HL-60 (cell line): Measurements from ENCODE around the gene PTPRO.
A peak's percentile ranks its signal among the peaks of the same experiment; 100 is the strongest.

Source experiments
- DNase-seq, 2 experiments: peaks; one replicate each; pipeline ENCODE4 v3.0.0-alpha.2; 2010 to 2020; ENCODE audit warnings: low read depth in 1 of 2, low spot score in 1 of 2
- H3K27ac ChIP-seq: fragments of 250-450 bp; sonication (Bioruptor Pico); replicated peaks from 2 replicates; pipeline ENCODE4 v1.5.1; 2020; ENCODE audit warnings: mild to moderate bottlenecking, moderate library complexity
- H3K27me3 ChIP-seq: fragments of 250-450 bp; sonication (Bioruptor Pico); 2 replicates; pipeline ENCODE4 v1.5.1; 2021; ENCODE audit warnings: mild to moderate bottlenecking, moderate library complexity; ENCODE audit not compliant: insufficient read depth, poor library complexity, severe bottlenecking
- H3K4me3 ChIP-seq: replicated peaks from 2 replicates; pipeline ENCODE4 v1.5.1; 2011; ENCODE audit warnings: mild to moderate bottlenecking, control low read depth, low read length; ENCODE audit not compliant: insufficient read depth
- GABPA ChIP-seq: IDR thresholded peaks from 2 replicates; pipeline ENCODE4 v1.6.1; 2012; ENCODE audit warnings: low read depth
- POLR2AphosphoS5 ChIP-seq: IDR thresholded peaks from 2 replicates; pipeline ENCODE4 v1.6.1; 2012; ENCODE audit warnings: low read depth
- REST ChIP-seq: IDR thresholded peaks from 2 replicates; pipeline ENCODE4 v1.6.1; 2012; ENCODE audit warnings: low read depth; ENCODE audit not compliant: insufficient replicate concordance
- SPI1 ChIP-seq: IDR thresholded peaks from 2 replicates; pipeline ENCODE4 v1.6.1; 2012; ENCODE audit warnings: low read depth, mild to moderate bottlenecking, borderline replicate concordance
- TF ChIP-seq, protein P1 (sequence below): IDR thresholded peaks from one replicate; pipeline ENCODE4 v1.5.1; 2011; ENCODE audit warnings: low read length, control low read depth, inconsistent platforms; ENCODE audit not compliant: insufficient read depth

Gene PTPRO

GRCh38 chr12:15428632-15429031 is 106.3 kb downstream of the PTPRO start:
- no peak for DNase-seq
- H3K4me3 ChIP-seq = no peak overlapping the region
- no peak overlapping the region for H3K27ac ChIP-seq
- H3K27me3 ChIP-seq = peaks cover 3% of the 10 kb centered on the region
- TF ChIP-seq GABPA (no peak), POLR2AphosphoS5 (no peak), REST (no peak), SPI1 (no peak)
- TF ChIP-seq, protein P1, sequence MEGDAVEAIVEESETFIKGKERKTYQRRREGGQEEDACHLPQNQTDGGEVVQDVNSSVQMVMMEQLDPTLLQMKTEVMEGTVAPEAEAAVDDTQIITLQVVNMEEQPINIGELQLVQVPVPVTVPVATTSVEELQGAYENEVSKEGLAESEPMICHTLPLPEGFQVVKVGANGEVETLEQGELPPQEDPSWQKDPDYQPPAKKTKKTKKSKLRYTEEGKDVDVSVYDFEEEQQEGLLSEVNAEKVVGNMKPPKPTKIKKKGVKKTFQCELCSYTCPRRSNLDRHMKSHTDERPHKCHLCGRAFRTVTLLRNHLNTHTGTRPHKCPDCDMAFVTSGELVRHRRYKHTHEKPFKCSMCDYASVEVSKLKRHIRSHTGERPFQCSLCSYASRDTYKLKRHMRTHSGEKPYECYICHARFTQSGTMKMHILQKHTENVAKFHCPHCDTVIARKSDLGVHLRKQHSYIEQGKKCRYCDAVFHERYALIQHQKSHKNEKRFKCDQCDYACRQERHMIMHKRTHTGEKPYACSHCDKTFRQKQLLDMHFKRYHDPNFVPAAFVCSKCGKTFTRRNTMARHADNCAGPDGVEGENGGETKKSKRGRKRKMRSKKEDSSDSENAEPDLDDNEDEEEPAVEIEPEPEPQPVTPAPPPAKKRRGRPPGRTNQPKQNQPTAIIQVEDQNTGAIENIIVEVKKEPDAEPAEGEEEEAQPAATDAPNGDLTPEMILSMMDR = no peak

- H3K27me3 ChIP-seq = peaks cover 3% of the 10 kb centered on the region
- H3K4me3 ChIP-seq = no peak overlapping the region
- DNase-seq = no peak
- TF ChIP-seq GABPA = no peak
- no peak for TF ChIP-seq SPI1
- TF ChIP-seq POLR2AphosphoS5 = no peak
- TF ChIP-seq REST = no peak
- TF ChIP-seq, protein P1 = no peak
- H3K27ac ChIP-seq = no peak overlapping the region
Measured at GRCh38 chr12:15429262-15429661, 107.0 kb downstream of the PTPRO start.

DNA sequence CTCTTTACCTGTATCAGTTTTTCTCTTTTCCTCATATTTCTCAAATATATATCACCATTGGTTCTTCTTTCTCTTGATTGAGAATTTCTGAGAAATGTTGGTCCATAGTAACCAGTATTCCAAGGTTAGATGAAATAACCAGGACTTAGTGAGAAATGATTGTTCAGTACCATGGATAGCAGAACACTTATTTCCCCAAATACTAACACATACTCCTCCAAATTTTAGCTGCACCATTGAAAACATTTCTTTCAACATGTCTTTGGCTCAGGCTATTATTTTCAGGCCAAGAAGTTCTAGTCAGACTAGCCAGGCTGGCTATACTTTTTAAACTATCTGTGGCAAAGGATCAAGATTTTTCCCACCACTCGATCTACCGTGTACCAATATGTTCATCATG is 113.3 kb downstream of the PTPRO start:
- H3K27me3 ChIP-seq = no peaks in the 10 kb centered on the region
- TF ChIP-seq SPI1 (no peak), REST (peak; percentile 91)
- H3K4me3 ChIP-seq = no peak overlapping the region
- DNase-seq = no peak
- no peak overlapping the region for H3K27ac ChIP-seq

DNA sequence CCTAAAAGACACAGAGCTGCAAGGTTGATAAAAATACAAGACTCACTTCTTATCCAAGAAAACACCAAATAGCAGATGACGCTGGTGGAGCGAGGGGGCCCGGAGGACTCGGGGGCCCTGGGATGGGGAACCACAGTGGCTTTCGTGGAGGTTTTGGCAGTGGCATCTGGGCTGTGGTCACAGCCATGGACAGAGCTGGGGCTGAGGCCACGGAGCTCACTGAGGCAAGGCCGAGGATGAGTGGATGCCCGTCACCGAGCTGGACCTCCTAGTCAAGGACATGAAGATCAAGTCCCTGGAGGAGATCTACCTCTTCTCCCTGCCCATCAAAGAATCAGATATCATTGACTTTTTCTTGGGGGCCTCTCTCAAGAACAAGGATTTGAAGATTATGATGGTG is 117.2 kb downstream of the PTPRO start:
- no peak for DNase-seq
- TF ChIP-seq REST (no peak), GABPA (no peak), SPI1 (no peak), POLR2AphosphoS5 (no peak)
- TF ChIP-seq, protein P1 = no peak
- no peak overlapping the region for H3K4me3 ChIP-seq
- no peaks in the 10 kb centered on the region for H3K27me3 ChIP-seq
- H3K27ac ChIP-seq = no peak overlapping the region
